Bronchial epithelial cell (primary cell): ENCODE results near the gene OR2W1. TPM values are rescaled to one million over a fixed set of nuclear protein-coding genes. Genes with fewer than 3 reads are reported as not detected.

Experiments
- DNase-seq: peaks from one replicate; pipeline ENCODE4 v3.0.0-alpha.2; 2010; ENCODE audit warnings: low read depth
- FAIRE-seq: peaks from 2 replicates; lab custom pipeline; 2011; peaks lifted over from hg19 to GRCh38; lab: Jason Lieb, UNC
- H3K27me3 ChIP-seq: 2 replicates; pipeline ENCODE4 v1.5.1; 2011; ENCODE audit warnings: low read length; ENCODE audit not compliant: control insufficient read depth, insufficient read depth
- H3K36me3 ChIP-seq: 2 replicates; pipeline ENCODE4 v1.5.1; 2011; ENCODE audit warnings: low read length; ENCODE audit not compliant: control insufficient read depth, insufficient read depth
- H3K4me3 ChIP-seq: 2 replicates; pipeline ENCODE4 v1.5.1; 2011; ENCODE audit warnings: mild to moderate bottlenecking, low read depth, low read length, control low read depth
- CTCF ChIP-seq: IDR thresholded peaks from 2 replicates; pipeline ENCODE4 v1.5.1; 2011; ENCODE audit warnings: mild to moderate bottlenecking, moderate library complexity, low read length, control low read depth, inconsistent platforms; ENCODE audit not compliant: insufficient read depth, severe bottlenecking
- total RNA-seq: library from RNA; depleted of rRNA; stranded (reverse); fragments of >200 nt; gene quantifications from 2 replicates; pipeline ENCODE4 v1.2.1, GENCODE V29; 2014

Gene OR2W1
- total RNA-seq, 1 donor from 2014 or later, result not detected

GRCh38 chr6:28995093-28995650 is 49.8 kb downstream of the OR2W1 start:
- Histone ChIP-seq H3K27me3 (no peaks in the 10 kb centered on the region), H3K4me3 (no peak overlapping the region), H3K36me3 (no peaks in the 10 kb centered on the region)
- TF ChIP-seq CTCF, result no peak
- DNase-seq (no peak), FAIRE-seq (peak; percentile 36)

Other genes with a start within 250 kb of the OR2W1 start
- gene TRIM27, start 121.2 kb downstream of the OR2W1 start, total RNA-seq, result 27.0 and 39.0 TPM in 2 replicates
- gene ZNF311, start 39.9 kb downstream of the OR2W1 start, total RNA-seq, result 3.8 and 3.9 TPM in 2 replicates
- not detected in 2 replicates for gene OR2B3, start 42.1 kb upstream of the OR2W1 start, total RNA-seq
- gene OR2J1, start 54.3 kb upstream of the OR2W1 start, total RNA-seq, result not detected in 2 replicates
- not detected in 2 replicates for gene OR2J3, start 62.9 kb upstream of the OR2W1 start, total RNA-seq
- not detected in 2 replicates for gene OR2J2, start 125.7 kb upstream of the OR2W1 start, total RNA-seq